GM23338 (cell line): Measurements from ENCODE around the gene IPO13. TPM values are rescaled to one million over a fixed set of nuclear protein-coding genes. Genes with fewer than 3 reads are reported as not detected.
A peak's percentile ranks its signal among the peaks of the same experiment; 100 is the strongest.

Experiments used
- ATAC-seq: fragments of 200-7000 bp; cut with Tn5 transposase; 3 replicates; pipeline ENCODE4 v1.9.1; 2020
- DNase-seq: peaks from one replicate; pipeline ENCODE4 v3.0.0-alpha.2; 2015; ENCODE audit warnings: low spot score
- H2AFZ ChIP-seq: fragments of 200-600 bp; sonication (generic); 2 replicates; pipeline ENCODE4 v1.8.0; 2016; ENCODE audit warnings: antibody characterized with exemption, mild to moderate bottlenecking, moderate library complexity
- H3F3A ChIP-seq: fragments of 200-600 bp; sonication (generic); replicated peaks from 2 replicates; pipeline ENCODE4 v1.8.0; 2017; ENCODE audit warnings: antibody characterized with exemption, mixed run types, low read depth
- H3K27ac ChIP-seq: fragments of 200-600 bp; sonication (generic); 2 replicates; pipeline ENCODE4 v1.6.1; 2016; ENCODE audit warnings: low read depth
- H3K27me3 ChIP-seq: fragments of 200-600 bp; sonication (generic); 2 replicates; pipeline ENCODE4 v1.8.0; 2016; ENCODE audit warnings: mild to moderate bottlenecking, mixed run types, moderate library complexity; ENCODE audit not compliant: insufficient read depth
- H3K36me3 ChIP-seq: fragments of 200-600 bp; sonication (generic); 2 replicates; pipeline ENCODE4 v1.8.0; 2016; ENCODE audit warnings: mild to moderate bottlenecking; ENCODE audit not compliant: insufficient read depth
- H3K4me1 ChIP-seq: fragments of 200-600 bp; sonication (generic); 2 replicates; pipeline ENCODE4 v1.8.0; 2016; ENCODE audit warnings: mild to moderate bottlenecking, moderate library complexity; ENCODE audit not compliant: insufficient read depth
- H3K4me2 ChIP-seq: fragments of 200-600 bp; sonication (generic); 2 replicates; pipeline ENCODE4 v1.7.1; 2017; ENCODE audit warnings: mixed run types
- H3K4me3 ChIP-seq: fragments of 200-600 bp; sonication (generic); 2 replicates; pipeline ENCODE4 v1.6.1; 2016; ENCODE audit warnings: mixed run types
- H3K79me2 ChIP-seq: fragments of 200-600 bp; sonication (generic); replicated peaks from 2 replicates; pipeline ENCODE4 v1.8.0; 2017; ENCODE audit warnings: mild to moderate bottlenecking; ENCODE audit not compliant: insufficient read depth
- H3K9me2 ChIP-seq: fragments of 200-600 bp; sonication (generic); 2 replicates; pipeline ENCODE4 v1.8.0; 2017; ENCODE audit not compliant: insufficient read depth
- H4K20me1 ChIP-seq: fragments of 200-600 bp; sonication (generic); replicated peaks from 2 replicates; pipeline ENCODE4 v1.8.0; 2017; ENCODE audit warnings: mild to moderate bottlenecking; ENCODE audit not compliant: insufficient read depth
- H3K27ac Mint-ChIP-seq: 2 replicates; pipeline ENCODE4 v1.8.0; 2020; ENCODE audit warnings: inconsistent platforms, mild to moderate bottlenecking, moderate library complexity, mixed read lengths
- H3K27me3 Mint-ChIP-seq: 3 replicates; pipeline ENCODE4 v1.8.0; 2022; ENCODE audit warnings: low read depth, mild to moderate bottlenecking, moderate library complexity, mixed read lengths, inconsistent platforms; ENCODE audit not compliant: insufficient read depth, poor library complexity
- H3K36me3 Mint-ChIP-seq: 3 replicates; pipeline ENCODE4 v1.8.0; 2021; ENCODE audit warnings: low read depth, mild to moderate bottlenecking, inconsistent platforms, moderate library complexity, mixed read lengths
- H3K4me1 Mint-ChIP-seq: 3 replicates; pipeline ENCODE4 v1.8.0; 2020; ENCODE audit warnings: mild to moderate bottlenecking, inconsistent platforms, mixed read lengths
- H3K4me3 Mint-ChIP-seq: 3 replicates; pipeline ENCODE4 v1.8.0; 2021; ENCODE audit warnings: moderate library complexity, mild to moderate bottlenecking, inconsistent platforms, mixed read lengths
- H3K9me3 Mint-ChIP-seq: 3 replicates; pipeline ENCODE4 v1.8.0; 2020; ENCODE audit warnings: moderate library complexity, mild to moderate bottlenecking, inconsistent platforms, mixed read lengths
- CREB1 ChIP-seq: fragments of 250-450 bp; sonication (Bioruptor Pico); IDR thresholded peaks from 2 replicates; pipeline ENCODE4 v1.5.0; 2020; ENCODE audit warnings: low read depth, mild to moderate bottlenecking, moderate library complexity
- EZH2 ChIP-seq: fragments of 200-600 bp; sonication (generic); IDR thresholded peaks from one replicate; pipeline ENCODE4 v1.8.0; 2017; ENCODE audit warnings: antibody characterized with exemption, mild to moderate bottlenecking, low read depth; ENCODE audit not compliant: unreplicated experiment
- EZH2phosphoT487 ChIP-seq: fragments of 200-600 bp; sonication (generic); IDR thresholded peaks from one replicate; pipeline ENCODE4 v1.8.1; 2018; ENCODE audit warnings: antibody characterized with exemption; ENCODE audit not compliant: unreplicated experiment
- JUNB ChIP-seq: IDR thresholded peaks from one replicate; pipeline ENCODE4 v1.6.1; 2016; ENCODE audit warnings: antibody characterized with exemption; ENCODE audit not compliant: unreplicated experiment
- NANOG ChIP-seq: IDR thresholded peaks from 2 replicates; pipeline ENCODE4 v1.6.1; 2016; ENCODE audit warnings: antibody characterized with exemption, borderline replicate concordance
- POLR2AphosphoS5 ChIP-seq: IDR thresholded peaks from 2 replicates; pipeline ENCODE4 v1.6.1; 2016; ENCODE audit warnings: antibody characterized with exemption, low read depth
- STAT1 ChIP-seq: IDR thresholded peaks from one replicate; pipeline ENCODE4 v1.6.1; 2016; ENCODE audit warnings: antibody characterized with exemption; ENCODE audit not compliant: unreplicated experiment
- ZNF114 ChIP-seq: fragments of 250-450 bp; sonication (Bioruptor Pico); IDR thresholded peaks from 2 replicates; pipeline ENCODE4 v1.5.0; 2020; ENCODE audit warnings: mild to moderate bottlenecking, moderate library complexity
- ZNF331 ChIP-seq: fragments of 250-450 bp; sonication (Bioruptor Pico); IDR thresholded peaks from 2 replicates; pipeline ENCODE4 v1.5.0; 2020; ENCODE audit warnings: low read depth, mild to moderate bottlenecking, moderate library complexity
- polyA plus RNA-seq: library from polyadenylated mRNA; unstranded; fragments of >200 nt; fragmentation: Nextera tagmentation; extraction: Ambion mirVana; gene quantifications from 2 replicates; pipeline ENCODE4 v1.2.1, GENCODE V29; 2016
- total RNA-seq: library from RNA; depleted of rRNA; stranded (reverse); fragments of >200 nt; shearing (Covaris generic); gene quantifications from 2 replicates; pipeline ENCODE4 v1.2.3, GENCODE V29; 2014
- TF ChIP-seq, protein P1 (sequence below), 2 experiments: fragments of 200-600 bp in 1 of 2; sonication (generic) in 1 of 2; conservative IDR thresholded peaks; 2 replicates each; pipeline versions ENCODE4 v1.5.1 to v1.6.1; 2016 to 2017; ENCODE audit warnings: antibody characterized with exemption in 2 of 2, low read depth in 2 of 2, mild to moderate bottlenecking in 2 of 2, moderate library complexity in 1 of 2
- TF ChIP-seq, protein P2 (sequence below): fragments of 250-450 bp; sonication (Bioruptor Pico); IDR thresholded peaks from 2 replicates; pipeline ENCODE4 v1.5.0; 2020; ENCODE audit warnings: mild to moderate bottlenecking, moderate library complexity
- TF ChIP-seq, protein P3 (sequence below): IDR thresholded peaks from one replicate; pipeline ENCODE4 v1.6.1; 2018; ENCODE audit warnings: antibody characterized with exemption; ENCODE audit not compliant: unreplicated experiment
- TF ChIP-seq, protein P4 (sequence below): IDR thresholded peaks from 2 replicates; pipeline ENCODE4 v1.6.1; 2016; ENCODE audit warnings: antibody characterized with exemption

Gene IPO13
- total and polyA plus RNA-seq, 2 experiments from 2014 or later: 10.4 to 22.8 TPM

DNA sequence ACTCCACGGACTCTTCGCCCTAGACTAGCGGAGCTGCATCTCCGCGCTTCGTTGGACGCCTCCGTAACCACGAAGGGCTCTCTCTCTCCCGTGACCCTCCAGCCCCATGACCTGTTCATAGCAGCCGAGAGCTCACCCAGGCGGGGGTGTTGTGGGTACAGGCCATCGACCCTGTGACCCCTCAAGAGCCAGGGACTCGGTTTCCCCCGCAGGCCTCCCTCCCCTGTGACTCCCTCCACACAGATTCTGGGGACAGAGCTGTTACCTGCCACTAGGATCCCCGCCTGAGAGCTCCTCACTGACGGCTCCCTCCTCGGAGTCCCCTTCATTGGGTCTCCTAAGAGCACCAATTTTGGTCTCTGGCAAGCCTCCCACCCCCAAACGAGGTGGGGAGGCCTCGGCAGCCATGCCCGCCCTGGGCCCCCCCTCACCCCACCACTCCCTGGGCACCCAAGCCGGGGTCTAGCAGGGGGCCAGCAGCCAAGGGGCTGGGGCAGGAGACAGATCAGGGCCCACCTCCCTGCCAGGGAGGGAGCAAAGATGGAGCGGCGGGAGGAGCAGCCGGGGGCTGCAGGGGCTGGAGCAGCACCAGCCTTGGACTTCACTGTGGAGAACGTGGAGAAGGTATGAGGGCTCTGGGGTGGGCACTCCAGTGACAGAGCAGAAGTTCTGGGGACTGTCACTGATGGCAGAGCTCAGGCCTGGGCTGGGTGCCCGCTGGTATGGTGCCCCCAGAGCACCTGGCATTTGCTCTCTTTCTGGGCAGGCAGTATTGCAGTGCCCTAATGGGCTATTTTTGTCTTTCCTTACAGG lies 517 bp downstream of the IPO13 start:
- no peak for DNase-seq
- no peaks in the 10 kb centered on the region; the same call in 2 of the 3 replicates for H3K36me3 Mint-ChIP-seq

More for the DNA sequence above, 517 bp downstream of the IPO13 start:
- peak overlapping the region; percentile 88 for H3K4me3 Mint-ChIP-seq
- no peaks in the 10 kb centered on the region; the same call in 1 of the 2 replicates for H4K20me1 ChIP-seq
- TF ChIP-seq ZNF331 (CRISPR knock-in tag): no peak
- no peak for TF ChIP-seq EZH2phosphoT487
- TF ChIP-seq, protein P1, sequence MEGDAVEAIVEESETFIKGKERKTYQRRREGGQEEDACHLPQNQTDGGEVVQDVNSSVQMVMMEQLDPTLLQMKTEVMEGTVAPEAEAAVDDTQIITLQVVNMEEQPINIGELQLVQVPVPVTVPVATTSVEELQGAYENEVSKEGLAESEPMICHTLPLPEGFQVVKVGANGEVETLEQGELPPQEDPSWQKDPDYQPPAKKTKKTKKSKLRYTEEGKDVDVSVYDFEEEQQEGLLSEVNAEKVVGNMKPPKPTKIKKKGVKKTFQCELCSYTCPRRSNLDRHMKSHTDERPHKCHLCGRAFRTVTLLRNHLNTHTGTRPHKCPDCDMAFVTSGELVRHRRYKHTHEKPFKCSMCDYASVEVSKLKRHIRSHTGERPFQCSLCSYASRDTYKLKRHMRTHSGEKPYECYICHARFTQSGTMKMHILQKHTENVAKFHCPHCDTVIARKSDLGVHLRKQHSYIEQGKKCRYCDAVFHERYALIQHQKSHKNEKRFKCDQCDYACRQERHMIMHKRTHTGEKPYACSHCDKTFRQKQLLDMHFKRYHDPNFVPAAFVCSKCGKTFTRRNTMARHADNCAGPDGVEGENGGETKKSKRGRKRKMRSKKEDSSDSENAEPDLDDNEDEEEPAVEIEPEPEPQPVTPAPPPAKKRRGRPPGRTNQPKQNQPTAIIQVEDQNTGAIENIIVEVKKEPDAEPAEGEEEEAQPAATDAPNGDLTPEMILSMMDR (conservative IDR thresholded peaks at IDR 0.05; ENCODE audit: low read depth in 2 of 2): no peak
- TF ChIP-seq, protein P2, sequence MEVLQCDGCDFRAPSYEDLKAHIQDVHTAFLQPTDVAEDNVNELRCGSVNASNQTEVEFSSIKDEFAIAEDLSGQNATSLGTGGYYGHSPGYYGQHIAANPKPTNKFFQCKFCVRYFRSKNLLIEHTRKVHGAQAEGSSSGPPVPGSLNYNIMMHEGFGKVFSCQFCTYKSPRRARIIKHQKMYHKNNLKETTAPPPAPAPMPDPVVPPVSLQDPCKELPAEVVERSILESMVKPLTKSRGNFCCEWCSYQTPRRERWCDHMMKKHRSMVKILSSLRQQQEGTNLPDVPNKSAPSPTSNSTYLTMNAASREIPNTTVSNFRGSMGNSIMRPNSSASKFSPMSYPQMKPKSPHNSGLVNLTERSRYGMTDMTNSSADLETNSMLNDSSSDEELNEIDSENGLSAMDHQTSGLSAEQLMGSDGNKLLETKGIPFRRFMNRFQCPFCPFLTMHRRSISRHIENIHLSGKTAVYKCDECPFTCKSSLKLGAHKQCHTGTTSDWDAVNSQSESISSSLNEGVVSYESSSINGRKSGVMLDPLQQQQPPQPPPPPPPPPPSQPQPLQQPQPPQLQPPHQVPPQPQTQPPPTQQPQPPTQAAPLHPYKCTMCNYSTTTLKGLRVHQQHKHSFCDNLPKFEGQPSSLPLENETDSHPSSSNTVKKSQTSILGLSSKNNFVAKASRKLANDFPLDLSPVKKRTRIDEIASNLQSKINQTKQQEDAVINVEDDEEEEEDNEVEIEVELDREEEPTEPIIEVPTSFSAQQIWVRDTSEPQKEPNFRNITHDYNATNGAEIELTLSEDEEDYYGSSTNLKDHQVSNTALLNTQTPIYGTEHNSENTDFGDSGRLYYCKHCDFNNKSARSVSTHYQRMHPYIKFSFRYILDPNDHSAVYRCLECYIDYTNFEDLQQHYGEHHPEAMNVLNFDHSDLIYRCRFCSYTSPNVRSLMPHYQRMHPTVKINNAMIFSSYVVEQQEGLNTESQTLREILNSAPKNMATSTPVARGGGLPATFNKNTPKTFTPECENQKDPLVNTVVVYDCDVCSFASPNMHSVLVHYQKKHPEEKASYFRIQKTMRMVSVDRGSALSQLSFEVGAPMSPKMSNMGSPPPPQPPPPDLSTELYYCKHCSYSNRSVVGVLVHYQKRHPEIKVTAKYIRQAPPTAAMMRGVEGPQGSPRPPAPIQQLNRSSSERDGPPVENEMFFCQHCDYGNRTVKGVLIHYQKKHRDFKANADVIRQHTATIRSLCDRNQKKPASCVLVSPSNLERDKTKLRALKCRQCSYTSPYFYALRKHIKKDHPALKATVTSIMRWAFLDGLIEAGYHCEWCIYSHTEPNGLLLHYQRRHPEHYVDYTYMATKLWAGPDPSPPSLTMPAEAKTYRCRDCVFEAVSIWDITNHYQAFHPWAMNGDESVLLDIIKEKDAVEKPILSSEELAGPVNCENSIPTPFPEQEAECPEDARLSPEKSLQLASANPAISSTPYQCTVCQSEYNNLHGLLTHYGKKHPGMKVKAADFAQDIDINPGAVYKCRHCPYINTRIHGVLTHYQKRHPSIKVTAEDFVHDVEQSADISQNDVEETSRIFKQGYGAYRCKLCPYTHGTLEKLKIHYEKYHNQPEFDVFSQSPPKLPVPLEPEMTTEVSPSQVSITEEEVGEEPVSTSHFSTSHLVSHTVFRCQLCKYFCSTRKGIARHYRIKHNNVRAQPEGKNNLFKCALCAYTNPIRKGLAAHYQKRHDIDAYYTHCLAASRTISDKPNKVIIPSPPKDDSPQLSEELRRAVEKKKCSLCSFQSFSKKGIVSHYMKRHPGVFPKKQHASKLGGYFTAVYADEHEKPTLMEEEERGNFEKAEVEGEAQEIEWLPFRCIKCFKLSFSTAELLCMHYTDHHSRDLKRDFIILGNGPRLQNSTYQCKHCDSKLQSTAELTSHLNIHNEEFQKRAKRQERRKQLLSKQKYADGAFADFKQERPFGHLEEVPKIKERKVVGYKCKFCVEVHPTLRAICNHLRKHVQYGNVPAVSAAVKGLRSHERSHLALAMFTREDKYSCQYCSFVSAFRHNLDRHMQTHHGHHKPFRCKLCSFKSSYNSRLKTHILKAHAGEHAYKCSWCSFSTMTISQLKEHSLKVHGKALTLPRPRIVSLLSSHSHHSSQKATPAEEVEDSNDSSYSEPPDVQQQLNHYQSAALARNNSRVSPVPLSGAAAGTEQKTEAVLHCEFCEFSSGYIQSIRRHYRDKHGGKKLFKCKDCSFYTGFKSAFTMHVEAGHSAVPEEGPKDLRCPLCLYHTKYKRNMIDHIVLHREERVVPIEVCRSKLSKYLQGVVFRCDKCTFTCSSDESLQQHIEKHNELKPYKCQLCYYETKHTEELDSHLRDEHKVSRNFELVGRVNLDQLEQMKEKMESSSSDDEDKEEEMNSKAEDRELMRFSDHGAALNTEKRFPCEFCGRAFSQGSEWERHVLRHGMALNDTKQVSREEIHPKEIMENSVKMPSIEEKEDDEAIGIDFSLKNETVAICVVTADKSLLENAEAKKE (CRISPR knock-in tag): no peak
- no peak for TF ChIP-seq NANOG
- TF ChIP-seq, protein P3, sequence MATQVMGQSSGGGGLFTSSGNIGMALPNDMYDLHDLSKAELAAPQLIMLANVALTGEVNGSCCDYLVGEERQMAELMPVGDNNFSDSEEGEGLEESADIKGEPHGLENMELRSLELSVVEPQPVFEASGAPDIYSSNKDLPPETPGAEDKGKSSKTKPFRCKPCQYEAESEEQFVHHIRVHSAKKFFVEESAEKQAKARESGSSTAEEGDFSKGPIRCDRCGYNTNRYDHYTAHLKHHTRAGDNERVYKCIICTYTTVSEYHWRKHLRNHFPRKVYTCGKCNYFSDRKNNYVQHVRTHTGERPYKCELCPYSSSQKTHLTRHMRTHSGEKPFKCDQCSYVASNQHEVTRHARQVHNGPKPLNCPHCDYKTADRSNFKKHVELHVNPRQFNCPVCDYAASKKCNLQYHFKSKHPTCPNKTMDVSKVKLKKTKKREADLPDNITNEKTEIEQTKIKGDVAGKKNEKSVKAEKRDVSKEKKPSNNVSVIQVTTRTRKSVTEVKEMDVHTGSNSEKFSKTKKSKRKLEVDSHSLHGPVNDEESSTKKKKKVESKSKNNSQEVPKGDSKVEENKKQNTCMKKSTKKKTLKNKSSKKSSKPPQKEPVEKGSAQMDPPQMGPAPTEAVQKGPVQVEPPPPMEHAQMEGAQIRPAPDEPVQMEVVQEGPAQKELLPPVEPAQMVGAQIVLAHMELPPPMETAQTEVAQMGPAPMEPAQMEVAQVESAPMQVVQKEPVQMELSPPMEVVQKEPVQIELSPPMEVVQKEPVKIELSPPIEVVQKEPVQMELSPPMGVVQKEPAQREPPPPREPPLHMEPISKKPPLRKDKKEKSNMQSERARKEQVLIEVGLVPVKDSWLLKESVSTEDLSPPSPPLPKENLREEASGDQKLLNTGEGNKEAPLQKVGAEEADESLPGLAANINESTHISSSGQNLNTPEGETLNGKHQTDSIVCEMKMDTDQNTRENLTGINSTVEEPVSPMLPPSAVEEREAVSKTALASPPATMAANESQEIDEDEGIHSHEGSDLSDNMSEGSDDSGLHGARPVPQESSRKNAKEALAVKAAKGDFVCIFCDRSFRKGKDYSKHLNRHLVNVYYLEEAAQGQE: no peak
- TF ChIP-seq STAT1: no peak
- no peak for TF ChIP-seq EZH2
- no peak for TF ChIP-seq ZNF114
- TF ChIP-seq POLR2AphosphoS5: no peak
- TF ChIP-seq, protein P4, sequence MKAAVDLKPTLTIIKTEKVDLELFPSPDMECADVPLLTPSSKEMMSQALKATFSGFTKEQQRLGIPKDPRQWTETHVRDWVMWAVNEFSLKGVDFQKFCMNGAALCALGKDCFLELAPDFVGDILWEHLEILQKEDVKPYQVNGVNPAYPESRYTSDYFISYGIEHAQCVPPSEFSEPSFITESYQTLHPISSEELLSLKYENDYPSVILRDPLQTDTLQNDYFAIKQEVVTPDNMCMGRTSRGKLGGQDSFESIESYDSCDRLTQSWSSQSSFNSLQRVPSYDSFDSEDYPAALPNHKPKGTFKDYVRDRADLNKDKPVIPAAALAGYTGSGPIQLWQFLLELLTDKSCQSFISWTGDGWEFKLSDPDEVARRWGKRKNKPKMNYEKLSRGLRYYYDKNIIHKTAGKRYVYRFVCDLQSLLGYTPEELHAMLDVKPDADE: no peak
- TF ChIP-seq CREB1 (CRISPR knock-in tag): no peak
- TF ChIP-seq JUNB: no peak
- no peaks in the 10 kb centered on the region for H3K36me3 ChIP-seq
- no peaks in the 10 kb centered on the region for H3K9me2 ChIP-seq
- H3K4me1 ChIP-seq: peaks cover 5% of the 10 kb centered on the region
- H2AFZ ChIP-seq: peak overlapping the region; percentile 95
- no peaks in the 10 kb centered on the region for H3K27me3 ChIP-seq
- H3K27ac ChIP-seq: peak overlapping the region; percentile 98; the same call in 1 of the 2 replicates
- peak overlapping the region; percentile 88 for H3K4me3 ChIP-seq
- peak; percentile 0; the same call in 2 of the 3 replicates for ATAC-seq
- peak overlapping the region; percentile 97 for H3K4me2 ChIP-seq
- H3K9me3 Mint-ChIP-seq: no peaks in the 10 kb centered on the region
- H3F3A ChIP-seq: 0 out of 2 replicates have a peak, but pooled peaks cover 7% of the 10 kb centered on the region
- peaks cover 29% of the 10 kb centered on the region for H3K4me1 Mint-ChIP-seq
- H3K27me3 Mint-ChIP-seq: peaks cover 7% of the 10 kb centered on the region
- peak overlapping the region; percentile 42; the same call in 1 of the 2 replicates for H3K27ac Mint-ChIP-seq
- H3K79me2 ChIP-seq: no peaks in the 10 kb centered on the region; the same call in 1 of the 2 replicates
